ENCODE data around the gene SPOCD1. TPM values are rescaled to one million over a fixed set of nuclear protein-coding genes. Genes with fewer than 3 reads are reported as not detected.
A peak's percentile ranks its signal among the peaks of the same experiment; 100 is the strongest.

SPOCD1 gene
- total RNA-seq, 1 donor from 2014 or later = not detected

GRCh38 chr1:31792116-31792515 lies 23.7 kb downstream of the SPOCD1 start:
- DNase-seq (no peak), ATAC-seq (ENCODE audit: poor library complexity) (no peak)
- intact Hi-C loops (cut with DNase I) = no loop called here

- no peak for DNase-seq
- intact Hi-C loops (cut with DNase I) = no loop called here
- ATAC-seq (ENCODE audit: poor library complexity) = no peak
Observed at GRCh38 chr1:31791131-31791858, 24.5 kb downstream of the SPOCD1 start.

- no peak for ATAC-seq (ENCODE audit: poor library complexity)
- DNase-seq = no peak
- intact Hi-C loops (cut with DNase I) = no loop called here
Observed at GRCh38 chr1:31790641-31791091, 25.2 kb downstream of the SPOCD1 start.

- intact Hi-C loops (cut with DNase I) = no loop called here
- DNase-seq (no peak), ATAC-seq (ENCODE audit: poor library complexity) (no peak)
Observed at GRCh38 chr1:31790140-31790539, 25.7 kb downstream of the SPOCD1 start.

GRCh38 chr1:31789259-31790065 lies 26.4 kb downstream of the SPOCD1 start:
- intact Hi-C loops (cut with DNase I) = loop anchor here (2.0 to 10.0 kb wide), 2 partner anchors 125 to 225 kb away; no protein-coding TSS in a partner anchor
- DNase-seq (peak; percentile 98), ATAC-seq (ENCODE audit: poor library complexity) (peak; percentile 95)

GRCh38 chr1:31788825-31789256 lies 27.0 kb downstream of the SPOCD1 start:
- DNase-seq (no peak), ATAC-seq (ENCODE audit: poor library complexity) (peak; percentile 39)
- intact Hi-C loops (cut with DNase I) = loop anchor here (2.0 to 10.0 kb wide), 2 partner anchors 124 to 224 kb away; no protein-coding TSS in a partner anchor

GRCh38 chr1:31788138-31788824 lies 27.5 kb downstream of the SPOCD1 start:
- DNase-seq = peak; percentile 96
- peak; percentile 94 for ATAC-seq (ENCODE audit: poor library complexity)
- intact Hi-C loops (cut with DNase I) = loop anchor here (2.0 to 10.0 kb wide), 2 partner anchors 123 to 223 kb away; no protein-coding TSS in a partner anchor

- ATAC-seq (ENCODE audit: poor library complexity) (no peak), DNase-seq (no peak)
- intact Hi-C loops (cut with DNase I) = loop anchor here (2.0 to 10.0 kb wide), 2 partner anchors 123 to 223 kb away; no protein-coding TSS in a partner anchor
Observed at GRCh38 chr1:31787786-31788137, 28.1 kb downstream of the SPOCD1 start.

- no peak for DNase-seq
- intact Hi-C loops (cut with DNase I) = loop anchor here (10.0 kb wide), 1 partner anchor 222 kb away; no protein-coding TSS in a partner anchor
- ATAC-seq (ENCODE audit: poor library complexity) = no peak
Observed at GRCh38 chr1:31787261-31787660, 28.6 kb downstream of the SPOCD1 start.

GRCh38 chr1:31786366-31787060 lies 29.3 kb downstream of the SPOCD1 start:
- DNase-seq (no peak), ATAC-seq (ENCODE audit: poor library complexity) (no peak)
- intact Hi-C loops (cut with DNase I) = loop anchor here (10.0 kb wide), 1 partner anchor 222 kb away; no protein-coding TSS in a partner anchor

- DNase-seq (no peak), ATAC-seq (ENCODE audit: poor library complexity) (no peak)
- intact Hi-C loops (cut with DNase I) = loop anchor here (10.0 kb wide), 1 partner anchor 221 kb away; no protein-coding TSS in a partner anchor
Observed at GRCh38 chr1:31785947-31786290, 29.9 kb downstream of the SPOCD1 start.

GRCh38 chr1:31785020-31785946 lies 30.5 kb downstream of the SPOCD1 start:
- DNase-seq = no peak
- intact Hi-C loops (cut with DNase I) = loop anchor here (10.0 kb wide), 1 partner anchor 220 kb away; no protein-coding TSS in a partner anchor
- ATAC-seq (ENCODE audit: poor library complexity) = no peak

GRCh38 chr1:31784356-31785019 lies 31.3 kb downstream of the SPOCD1 start:
- no peak for DNase-seq
- ATAC-seq (ENCODE audit: poor library complexity) = no peak
- intact Hi-C loops (cut with DNase I) = loop anchor here (10.0 kb wide), 1 partner anchor 220 kb away; no protein-coding TSS in a partner anchor

- ATAC-seq (ENCODE audit: poor library complexity) = no peak
- DNase-seq = no peak
- intact Hi-C loops (cut with DNase I) = loop anchor here (10.0 kb wide), 1 partner anchor 219 kb away; no protein-coding TSS in a partner anchor
Observed at GRCh38 chr1:31783846-31784245, 32.0 kb downstream of the SPOCD1 start.

GRCh38 chr1:31782421-31783410 lies 33.1 kb downstream of the SPOCD1 start:
- intact Hi-C loops (cut with DNase I) = loop anchor here (10.0 kb wide), 1 partner anchor 218 kb away; no protein-coding TSS in a partner anchor
- ATAC-seq (ENCODE audit: poor library complexity) = no peak
- peak; percentile 24 for DNase-seq
